NCI-H128 (cell line): ENCODE measurements around the gene PRKX.
"Not testable (repeated sequence)": the region's sequence is repeated elsewhere in the genome, so short reads cannot be mapped to it uniquely, and the experiment has no call there.

ENCODE experiments used
- DNase-seq: peaks from one replicate; lab custom pipeline; 2025; ENCODE audit not compliant: unreplicated experiment; lab: John Stamatoyannopoulos, UW

The PRKX gene

GRCh38 chrX:3585719-3586118 is 127.7 kb downstream of the PRKX start:
- no peak for DNase-seq

- no peak for DNase-seq
Measured at GRCh38 chrX:3584415-3584996, 128.9 kb downstream of the PRKX start.

GRCh38 chrX:3582451-3582850 is 131.0 kb downstream of the PRKX start:
- no peak for DNase-seq

GRCh38 chrX:3581609-3582108 is 131.8 kb downstream of the PRKX start:
- DNase-seq = no peak

GRCh38 chrX:3577551-3577950 is 135.9 kb downstream of the PRKX start:
- DNase-seq = no peak

GRCh38 chrX:3576886-3577501 is 136.5 kb downstream of the PRKX start:
- DNase-seq = no peak

GRCh38 chrX:3567686-3568085 is 145.8 kb downstream of the PRKX start:
- DNase-seq = no peak

GRCh38 chrX:3563451-3563850 is 150.0 kb downstream of the PRKX start:
- no peak for DNase-seq

GRCh38 chrX:3560010-3560409 is 153.4 kb downstream of the PRKX start:
- not testable (repeated sequence) for DNase-seq
